Epithelial cell of esophagus (primary cell): Measurements from ENCODE around the gene GAL.
A peak's percentile ranks its signal among the peaks of the same experiment; 100 is the strongest.

Experiments
- DNase-seq: peaks from one replicate; pipeline ENCODE4 v3.0.0; 2010; ENCODE audit warnings: low read depth
- H3K4me3 ChIP-seq: 2 replicates; pipeline ENCODE4 v1.5.1; 2011; ENCODE audit warnings: mild to moderate bottlenecking, low read length, control low read depth
- TF ChIP-seq, protein P1 (sequence below): IDR thresholded peaks from 2 replicates; pipeline ENCODE4 v1.5.1; 2011; ENCODE audit warnings: low read depth, mild to moderate bottlenecking, low read length, control low read depth, inconsistent platforms; ENCODE audit not compliant: insufficient read depth; ENCODE audit errors: missing control alignments

The GAL gene

DNA sequence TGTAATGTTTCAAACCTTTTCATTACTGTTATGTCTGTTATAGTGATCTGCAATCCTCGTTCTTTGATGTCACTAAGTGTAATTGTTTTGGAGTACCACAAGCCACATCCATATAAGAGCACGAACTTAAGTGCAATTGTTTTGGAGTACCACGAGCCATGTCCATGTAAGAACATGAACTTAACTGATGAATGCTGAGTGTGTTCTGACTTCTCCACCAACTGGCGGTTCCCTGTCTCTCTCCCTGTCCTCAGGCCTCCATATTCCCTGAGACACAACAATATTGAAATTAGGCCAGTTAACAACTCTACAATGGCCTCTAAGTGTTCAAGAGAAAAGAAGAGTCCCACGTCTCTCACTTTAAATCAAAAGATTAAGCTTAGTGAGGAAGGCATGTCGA is 43.4 kb downstream of the GAL start:
- no peak overlapping the region for H3K4me3 ChIP-seq
- DNase-seq = peak; percentile 9
- TF ChIP-seq, protein P1, sequence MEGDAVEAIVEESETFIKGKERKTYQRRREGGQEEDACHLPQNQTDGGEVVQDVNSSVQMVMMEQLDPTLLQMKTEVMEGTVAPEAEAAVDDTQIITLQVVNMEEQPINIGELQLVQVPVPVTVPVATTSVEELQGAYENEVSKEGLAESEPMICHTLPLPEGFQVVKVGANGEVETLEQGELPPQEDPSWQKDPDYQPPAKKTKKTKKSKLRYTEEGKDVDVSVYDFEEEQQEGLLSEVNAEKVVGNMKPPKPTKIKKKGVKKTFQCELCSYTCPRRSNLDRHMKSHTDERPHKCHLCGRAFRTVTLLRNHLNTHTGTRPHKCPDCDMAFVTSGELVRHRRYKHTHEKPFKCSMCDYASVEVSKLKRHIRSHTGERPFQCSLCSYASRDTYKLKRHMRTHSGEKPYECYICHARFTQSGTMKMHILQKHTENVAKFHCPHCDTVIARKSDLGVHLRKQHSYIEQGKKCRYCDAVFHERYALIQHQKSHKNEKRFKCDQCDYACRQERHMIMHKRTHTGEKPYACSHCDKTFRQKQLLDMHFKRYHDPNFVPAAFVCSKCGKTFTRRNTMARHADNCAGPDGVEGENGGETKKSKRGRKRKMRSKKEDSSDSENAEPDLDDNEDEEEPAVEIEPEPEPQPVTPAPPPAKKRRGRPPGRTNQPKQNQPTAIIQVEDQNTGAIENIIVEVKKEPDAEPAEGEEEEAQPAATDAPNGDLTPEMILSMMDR = no peak

DNA sequence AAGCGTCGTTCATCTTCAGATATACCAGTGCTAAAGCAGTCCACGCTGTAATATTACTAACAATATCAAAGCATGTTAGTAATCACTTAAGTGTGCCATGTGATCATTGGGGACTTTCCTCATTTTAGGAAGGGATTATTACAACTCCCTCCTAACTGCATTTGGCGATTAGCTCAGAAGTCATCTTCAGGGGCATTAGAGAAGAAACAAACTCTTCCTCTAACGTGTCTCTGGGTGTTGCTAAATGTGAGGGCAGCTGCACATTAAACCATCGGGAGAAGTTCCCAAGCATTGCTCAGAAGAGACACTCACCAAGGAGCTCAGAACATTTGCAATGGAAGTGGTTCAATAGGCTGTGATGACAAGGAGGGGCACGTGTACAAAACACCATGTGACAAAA is 49.8 kb downstream of the GAL start:
- H3K4me3 ChIP-seq = no peak overlapping the region
- TF ChIP-seq, protein P1 = no peak
- DNase-seq = no peak

DNA sequence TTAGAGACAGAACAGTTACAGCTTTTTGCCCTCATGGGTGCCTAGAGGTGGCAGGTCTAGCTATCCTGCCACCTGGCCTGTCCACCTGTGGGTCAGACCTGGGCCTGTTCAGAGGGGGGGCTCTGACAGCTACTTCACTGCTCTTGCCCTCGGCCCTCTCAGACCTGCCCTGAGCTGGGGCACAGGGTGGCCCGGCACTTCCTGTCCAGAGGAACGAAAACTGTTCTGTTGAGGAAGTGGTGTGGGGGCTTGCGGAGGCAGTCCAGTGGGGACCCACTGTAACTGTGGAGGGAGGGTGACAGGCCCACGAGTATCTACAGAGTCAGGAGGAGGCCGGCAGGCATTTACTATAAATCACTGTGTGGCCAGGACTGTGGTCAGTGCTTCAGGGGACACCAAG is 50.8 kb downstream of the GAL start:
- no peak overlapping the region for H3K4me3 ChIP-seq
- no peak for DNase-seq
- TF ChIP-seq, protein P1 = no peak

DNA sequence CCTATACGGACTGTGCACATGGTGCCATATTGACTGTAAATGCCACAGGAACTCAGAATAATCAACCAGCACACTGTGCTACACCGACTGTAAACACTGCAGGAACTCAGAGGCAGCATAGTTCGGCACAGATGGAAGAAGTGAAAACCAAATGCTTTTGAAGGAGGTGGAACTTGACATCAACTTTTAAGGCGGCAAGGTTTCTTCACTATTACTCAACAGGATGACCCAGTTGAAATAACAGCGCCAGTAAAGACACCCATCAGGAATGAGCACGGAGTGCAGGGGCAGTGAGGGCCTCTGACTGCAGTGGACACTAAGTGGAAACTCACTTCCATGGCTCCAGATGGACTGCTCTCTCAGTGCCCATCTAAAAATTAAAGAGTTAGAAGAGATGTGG is 51.3 kb downstream of the GAL start:
- TF ChIP-seq, protein P1 = no peak
- no peak overlapping the region for H3K4me3 ChIP-seq
- no peak for DNase-seq
